ENCODE measurements around the gene DCHS1.

GRCh38 chr11:6674219-6674597 lies 18.6 kb upstream of the DCHS1 start:
- TF ChIP-seq CTCF (IDR thresholded peaks at IDR 0.05), result no peak
- no peak for TF ChIP-seq POLR2A (IDR thresholded peaks at IDR 0.05)
- no peak for TF ChIP-seq EP300 (IDR thresholded peaks at IDR 0.05)

All from tibial nerve (tissue), 4 donors.